WTC11 (cell line): Measurements from ENCODE around the gene POLR2M.

Source experiments
- EMX1 ChIP-seq: fragments of 250-450 bp; sonication (Bioruptor Pico); IDR thresholded peaks from 2 replicates; pipeline ENCODE4 v1.8.0; 2021; ENCODE audit warnings: mild to moderate bottlenecking
- ESRRA ChIP-seq: sonication (generic); formaldehyde crosslinking; IDR thresholded peaks from 2 replicates; pipeline ENCODE4 v1.8.1; 2022; ENCODE audit warnings: mild to moderate bottlenecking, missing genetic modification reagents, borderline replicate concordance
- SMAD3 ChIP-seq: sonication (generic); formaldehyde crosslinking; IDR thresholded peaks from 2 replicates; pipeline ENCODE4 v1.8.0; 2022; ENCODE audit warnings: missing genetic modification reagents, mild to moderate bottlenecking, borderline replicate concordance
- TP53 ChIP-seq: sonication (generic); formaldehyde crosslinking; IDR thresholded peaks from 2 replicates; pipeline ENCODE4 v1.8.1; 2023; ENCODE audit warnings: mild to moderate bottlenecking, missing genetic modification reagents
- TF ChIP-seq, protein P1 (sequence below): fragments of 200-600 bp; IDR thresholded peaks from 2 replicates; pipeline ENCODE4 v1.8.0; 2022; ENCODE audit warnings: antibody characterized with exemption
- TF ChIP-seq, protein P2 (sequence below): sonication (generic); formaldehyde crosslinking; IDR thresholded peaks from 2 replicates; pipeline ENCODE4 v1.8.0; 2022; ENCODE audit warnings: mild to moderate bottlenecking, missing genetic modification reagents

DNA sequence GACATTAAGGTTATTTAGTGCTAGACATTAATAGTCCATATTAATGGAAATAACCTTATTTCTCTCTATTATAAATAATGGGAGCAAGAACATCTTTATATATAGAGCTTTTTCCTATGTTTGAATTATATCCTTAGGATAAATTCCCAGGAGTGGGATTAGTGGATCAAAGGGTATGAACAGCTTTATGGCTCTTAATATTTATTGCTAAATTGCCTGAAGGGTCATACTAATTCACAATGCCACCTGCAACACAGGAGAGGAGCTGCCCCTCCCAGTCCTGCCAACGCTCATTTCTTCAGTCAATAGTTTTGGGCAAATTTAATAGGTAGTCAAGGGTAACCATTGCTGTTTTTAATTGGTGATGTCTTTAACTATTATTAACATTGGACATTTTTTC is 48.9 kb upstream of the POLR2M start:
- TF ChIP-seq, protein P1, sequence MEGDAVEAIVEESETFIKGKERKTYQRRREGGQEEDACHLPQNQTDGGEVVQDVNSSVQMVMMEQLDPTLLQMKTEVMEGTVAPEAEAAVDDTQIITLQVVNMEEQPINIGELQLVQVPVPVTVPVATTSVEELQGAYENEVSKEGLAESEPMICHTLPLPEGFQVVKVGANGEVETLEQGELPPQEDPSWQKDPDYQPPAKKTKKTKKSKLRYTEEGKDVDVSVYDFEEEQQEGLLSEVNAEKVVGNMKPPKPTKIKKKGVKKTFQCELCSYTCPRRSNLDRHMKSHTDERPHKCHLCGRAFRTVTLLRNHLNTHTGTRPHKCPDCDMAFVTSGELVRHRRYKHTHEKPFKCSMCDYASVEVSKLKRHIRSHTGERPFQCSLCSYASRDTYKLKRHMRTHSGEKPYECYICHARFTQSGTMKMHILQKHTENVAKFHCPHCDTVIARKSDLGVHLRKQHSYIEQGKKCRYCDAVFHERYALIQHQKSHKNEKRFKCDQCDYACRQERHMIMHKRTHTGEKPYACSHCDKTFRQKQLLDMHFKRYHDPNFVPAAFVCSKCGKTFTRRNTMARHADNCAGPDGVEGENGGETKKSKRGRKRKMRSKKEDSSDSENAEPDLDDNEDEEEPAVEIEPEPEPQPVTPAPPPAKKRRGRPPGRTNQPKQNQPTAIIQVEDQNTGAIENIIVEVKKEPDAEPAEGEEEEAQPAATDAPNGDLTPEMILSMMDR: no peak
- TF ChIP-seq, protein P2, sequence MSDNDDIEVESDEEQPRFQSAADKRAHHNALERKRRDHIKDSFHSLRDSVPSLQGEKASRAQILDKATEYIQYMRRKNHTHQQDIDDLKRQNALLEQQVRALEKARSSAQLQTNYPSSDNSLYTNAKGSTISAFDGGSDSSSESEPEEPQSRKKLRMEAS (CRISPR knock-in tag): no peak
- TF ChIP-seq SMAD3 (CRISPR knock-in tag) (no peak), EMX1 (CRISPR knock-in tag) (no peak), TP53 (no peak), ESRRA (CRISPR knock-in tag) (no peak)
